ENCODE data around the gene PRKAG2.
"Not testable (repeated sequence)": the region's sequence is repeated elsewhere in the genome, so short reads cannot be mapped to it uniquely, and the experiment has no call there.

Gene PRKAG2

DNA sequence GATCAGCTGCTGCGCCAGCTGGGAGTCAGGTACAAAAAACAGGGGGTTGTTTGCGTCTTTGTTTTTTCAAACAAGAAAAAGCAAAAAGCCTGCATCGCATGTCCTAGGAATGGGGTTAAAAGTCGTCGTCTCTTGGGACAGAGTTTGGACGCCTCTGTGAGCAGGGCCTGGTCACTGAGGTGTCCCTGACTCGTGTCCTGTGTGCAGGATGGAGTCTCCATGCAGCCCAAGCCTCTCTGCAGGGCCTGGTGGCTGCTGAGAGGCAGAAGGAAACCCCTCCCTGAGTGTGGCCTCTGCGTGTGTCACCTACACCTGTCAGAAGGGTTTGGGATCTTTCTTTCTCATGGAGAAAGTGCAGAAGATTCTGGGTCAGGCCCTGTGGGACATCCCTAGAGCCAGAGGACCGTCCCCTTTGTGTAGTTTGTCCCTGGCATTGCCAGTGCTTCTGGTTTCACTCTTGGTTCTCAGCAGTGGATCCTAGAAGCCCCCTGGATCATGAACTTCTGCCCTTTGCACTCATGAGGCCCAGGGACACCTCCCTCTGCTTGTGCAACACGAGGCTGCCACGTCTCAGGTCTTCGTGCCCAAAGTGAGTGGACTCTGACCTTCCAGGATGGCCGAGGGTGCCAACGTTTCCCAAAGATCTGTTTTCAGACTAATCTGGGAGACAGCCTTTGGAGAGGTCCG is 75.0 kb downstream of the PRKAG2 start:
- no peak for TF ChIP-seq CTCF (IDR thresholded peaks at IDR 0.05; ENCODE audit: low read depth, low read length)
- no peak overlapping the region for H3K4me3 ChIP-seq (ENCODE audit: low read depth, low read length)

- TF ChIP-seq CTCF (IDR thresholded peaks at IDR 0.05; ENCODE audit: low read depth, low read length): no peak
- no peak overlapping the region for H3K4me3 ChIP-seq (ENCODE audit: low read depth, low read length)
These were observed 75.6 kb downstream of the PRKAG2 start for GRCh38 chr7:151801291-151801690.

DNA sequence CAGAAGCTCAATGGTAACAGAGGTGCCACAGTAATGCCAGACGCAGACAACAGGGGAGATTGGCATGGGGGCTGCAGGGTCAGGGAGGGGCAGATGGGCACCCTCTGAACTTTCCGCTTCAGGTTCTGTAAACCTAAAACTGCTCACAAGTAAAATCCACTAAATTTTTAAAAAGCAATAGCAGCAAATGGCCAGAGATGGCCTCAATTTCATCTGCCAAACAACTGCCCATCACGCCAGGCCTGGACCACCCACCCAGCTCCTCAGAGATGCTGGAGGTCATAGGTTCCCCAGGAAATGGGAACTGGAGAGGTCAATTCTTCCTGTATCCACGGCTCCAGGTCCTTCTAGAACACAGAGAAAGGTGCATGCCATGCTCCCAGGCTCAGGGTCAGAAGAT is 76.1 kb downstream of the PRKAG2 start:
- no peak for TF ChIP-seq CTCF (IDR thresholded peaks at IDR 0.05; ENCODE audit: low read depth, low read length)
- H3K4me3 ChIP-seq (ENCODE audit: low read depth, low read length): no peak overlapping the region

- H3K4me3 ChIP-seq (ENCODE audit: low read depth, low read length): no peak overlapping the region
- TF ChIP-seq CTCF (IDR thresholded peaks at IDR 0.05; ENCODE audit: low read depth, low read length): no peak
These were observed 76.5 kb downstream of the PRKAG2 start for GRCh38 chr7:151800391-151800790.

- TF ChIP-seq CTCF (IDR thresholded peaks at IDR 0.05; ENCODE audit: low read depth, low read length): no peak
- H3K4me3 ChIP-seq (ENCODE audit: low read depth, low read length): no peak overlapping the region
These were observed 77.4 kb downstream of the PRKAG2 start for GRCh38 chr7:151799506-151799905.

DNA sequence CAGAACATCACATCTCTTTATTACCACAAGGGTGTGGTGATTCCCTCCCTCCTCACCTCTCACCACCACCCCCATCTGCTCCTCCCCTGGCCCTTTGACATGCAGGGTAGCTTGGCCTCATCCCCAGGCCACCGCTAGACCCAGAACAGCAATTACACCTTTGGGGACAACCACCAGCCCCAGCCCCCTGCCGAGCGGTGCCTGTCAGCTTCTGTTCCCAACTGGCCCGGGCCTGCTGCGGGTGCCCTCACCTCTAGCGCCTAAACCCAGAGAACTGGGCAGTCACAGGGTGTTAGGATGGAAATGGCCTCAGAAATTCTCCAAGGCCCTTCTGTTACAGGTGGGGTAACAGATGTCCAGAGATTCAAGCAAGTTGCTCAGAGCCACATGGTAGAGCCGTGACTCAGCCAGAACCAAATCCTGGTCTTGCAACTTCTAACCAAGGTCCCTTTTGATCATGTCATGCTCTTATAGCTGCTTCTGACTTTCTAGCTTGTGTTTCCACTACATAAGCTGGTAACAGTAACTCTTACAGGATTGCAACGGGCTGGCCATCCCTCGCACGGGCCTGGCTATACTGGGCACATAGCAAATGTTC is 78.0 kb downstream of the PRKAG2 start:
- TF ChIP-seq CTCF (IDR thresholded peaks at IDR 0.05; ENCODE audit: low read depth, low read length): no peak
- H3K4me3 ChIP-seq (ENCODE audit: low read depth, low read length): no peak overlapping the region

GRCh38 chr7:151797667-151798307 is 79.1 kb downstream of the PRKAG2 start:
- not testable (repeated sequence) for H3K4me3 ChIP-seq (ENCODE audit: low read depth, low read length)

Measured in WI38 (cell line).